ENCODE measurements around the gene ACOD1.

The ACOD1 gene

DNA sequence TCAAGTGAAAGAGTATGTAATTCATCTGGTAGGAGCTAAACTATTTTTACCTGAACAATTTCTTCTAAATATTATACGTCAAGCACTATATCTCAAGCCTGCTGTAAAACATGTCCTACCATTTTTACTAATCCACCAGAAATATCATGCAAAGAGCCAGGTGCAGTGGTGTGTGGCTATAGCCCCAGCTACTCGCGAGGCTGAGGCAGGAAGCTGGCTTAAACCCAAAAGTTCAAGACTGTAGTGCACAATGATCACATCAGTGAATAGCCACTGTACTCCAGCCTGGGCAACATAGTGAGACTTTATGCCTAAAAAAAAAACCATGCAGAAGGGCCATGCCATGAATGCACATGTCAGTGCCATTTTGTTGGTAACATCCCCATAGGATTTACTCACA, 22.9 kb downstream of the ACOD1 start:
- TF ChIP-seq, protein P1, sequence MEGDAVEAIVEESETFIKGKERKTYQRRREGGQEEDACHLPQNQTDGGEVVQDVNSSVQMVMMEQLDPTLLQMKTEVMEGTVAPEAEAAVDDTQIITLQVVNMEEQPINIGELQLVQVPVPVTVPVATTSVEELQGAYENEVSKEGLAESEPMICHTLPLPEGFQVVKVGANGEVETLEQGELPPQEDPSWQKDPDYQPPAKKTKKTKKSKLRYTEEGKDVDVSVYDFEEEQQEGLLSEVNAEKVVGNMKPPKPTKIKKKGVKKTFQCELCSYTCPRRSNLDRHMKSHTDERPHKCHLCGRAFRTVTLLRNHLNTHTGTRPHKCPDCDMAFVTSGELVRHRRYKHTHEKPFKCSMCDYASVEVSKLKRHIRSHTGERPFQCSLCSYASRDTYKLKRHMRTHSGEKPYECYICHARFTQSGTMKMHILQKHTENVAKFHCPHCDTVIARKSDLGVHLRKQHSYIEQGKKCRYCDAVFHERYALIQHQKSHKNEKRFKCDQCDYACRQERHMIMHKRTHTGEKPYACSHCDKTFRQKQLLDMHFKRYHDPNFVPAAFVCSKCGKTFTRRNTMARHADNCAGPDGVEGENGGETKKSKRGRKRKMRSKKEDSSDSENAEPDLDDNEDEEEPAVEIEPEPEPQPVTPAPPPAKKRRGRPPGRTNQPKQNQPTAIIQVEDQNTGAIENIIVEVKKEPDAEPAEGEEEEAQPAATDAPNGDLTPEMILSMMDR (IDR thresholded peaks at IDR 0.05; ENCODE audit: low read depth, low read length, missing control alignments): no peak

DNA sequence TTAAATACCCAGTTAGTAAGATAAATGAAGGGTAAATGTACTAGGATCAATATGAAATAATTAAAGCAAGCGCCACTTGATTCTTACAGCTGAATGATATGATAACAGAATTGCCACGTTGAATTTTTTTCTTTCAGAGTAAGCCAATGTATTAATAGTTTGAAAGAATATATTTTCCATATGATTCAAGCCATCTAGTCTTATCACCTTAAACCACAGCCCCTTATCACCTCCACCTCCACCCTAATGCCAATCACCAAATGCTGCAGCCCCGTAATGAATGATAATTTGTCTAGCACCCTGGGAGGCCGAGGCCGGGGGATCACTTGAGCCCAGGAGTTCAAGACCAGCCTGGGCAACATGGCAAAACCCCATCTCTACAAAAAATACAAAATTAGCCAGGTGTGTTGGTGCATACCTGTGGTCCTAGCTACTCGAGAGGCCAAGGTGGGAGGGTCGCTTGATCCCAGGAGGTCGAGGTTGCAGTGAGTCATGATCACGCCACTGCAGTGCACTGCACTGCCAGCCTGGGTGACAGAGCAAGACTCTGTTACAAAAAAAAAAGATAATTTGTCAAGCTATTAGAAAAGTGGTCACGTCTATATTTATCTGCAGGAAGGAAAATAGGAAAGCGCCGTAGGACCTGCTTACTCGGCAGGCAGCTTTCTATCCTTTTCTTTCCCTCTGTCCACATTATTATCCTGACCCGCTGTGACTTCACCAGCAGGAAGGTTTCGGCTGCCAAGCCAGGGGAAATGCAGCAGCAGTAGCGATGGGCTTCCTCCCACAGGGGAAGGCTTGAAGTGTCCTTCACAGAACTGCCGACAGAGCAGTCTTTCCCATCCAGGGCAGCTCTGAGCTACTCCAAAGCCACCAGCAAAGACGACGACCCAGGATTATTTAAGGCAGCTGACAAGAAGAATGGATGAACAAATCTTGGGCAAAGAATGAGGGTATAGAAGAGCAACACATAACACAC, 23.8 kb downstream of the ACOD1 start:
- DNase-seq (ENCODE audit: low read depth): peak; percentile 18
- in situ Hi-C loops (cut with HindIII; ENCODE audit: low sequenced_read_pairs): no loop called here
- TF ChIP-seq, protein P1 (IDR thresholded peaks at IDR 0.05; ENCODE audit: low read depth, low read length, missing control alignments): no peak
- no peak overlapping the region for H3K4me3 ChIP-seq (ENCODE audit: low read depth, low read length)

More for the DNA sequence above, 22.9 kb downstream of the ACOD1 start:
- H3K4me3 ChIP-seq (ENCODE audit: low read depth, low read length): no peak overlapping the region
- in situ Hi-C loops (cut with HindIII; ENCODE audit: low sequenced_read_pairs): no loop called here
- DNase-seq (ENCODE audit: low read depth): no peak

DNA sequence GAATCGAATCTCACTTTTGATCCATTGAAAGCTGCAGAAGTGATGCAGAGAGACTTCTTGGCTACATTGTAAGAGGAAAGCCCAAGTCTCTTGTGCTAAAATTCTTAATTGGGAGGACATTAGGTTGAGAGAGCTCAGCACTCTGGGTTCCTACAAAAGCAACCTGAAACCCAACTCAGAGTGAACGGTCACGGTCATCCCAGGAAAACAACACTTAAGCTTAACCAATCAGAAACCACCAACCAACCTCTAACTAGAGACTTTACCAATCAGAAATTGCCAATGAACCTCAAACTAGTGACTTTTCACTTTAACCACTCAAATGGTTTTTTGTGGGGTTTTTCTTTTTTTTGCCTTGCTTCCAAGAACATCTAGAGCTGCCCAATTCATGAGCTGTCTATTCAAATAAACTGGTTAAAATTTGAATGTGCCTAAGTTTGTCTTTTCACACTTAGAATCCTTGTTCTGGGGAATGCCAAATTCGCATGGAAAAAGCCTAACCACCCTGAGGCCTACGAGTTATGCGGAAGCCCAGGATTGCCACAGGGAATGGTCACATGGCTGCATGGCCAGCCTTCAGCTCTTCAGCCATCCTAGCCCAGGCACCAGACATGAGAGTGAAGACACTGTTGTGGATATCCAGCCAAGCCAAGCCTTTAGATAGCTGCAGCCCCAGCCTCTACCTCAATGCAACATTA, 25.8 kb downstream of the ACOD1 start:
- no peak for DNase-seq (ENCODE audit: low read depth)
- TF ChIP-seq, protein P1 (IDR thresholded peaks at IDR 0.05; ENCODE audit: low read depth, low read length, missing control alignments): no peak
- H3K4me3 ChIP-seq (ENCODE audit: low read depth, low read length): no peak overlapping the region
- in situ Hi-C loops (cut with HindIII; ENCODE audit: low sequenced_read_pairs): no loop called here

DNA sequence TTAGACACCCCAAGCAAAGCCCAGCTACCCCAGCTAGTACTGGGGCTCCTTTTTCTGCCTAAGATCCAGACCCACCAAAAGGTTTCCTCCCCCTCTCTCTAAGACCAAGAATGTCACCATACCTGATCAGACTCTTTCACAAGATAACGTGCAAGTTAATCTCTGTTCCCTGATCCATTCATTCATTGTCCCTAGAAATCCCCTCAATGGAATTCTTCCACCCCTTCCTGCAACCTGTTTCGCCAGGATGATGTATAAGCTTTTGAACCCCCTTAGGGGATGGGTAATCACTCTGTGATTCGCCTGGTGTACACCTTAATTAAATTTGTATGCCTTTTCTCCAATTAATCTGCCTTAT, 26.3 kb downstream of the ACOD1 start:
- no peak overlapping the region for H3K4me3 ChIP-seq (ENCODE audit: low read depth, low read length)
- DNase-seq (ENCODE audit: low read depth): no peak
- TF ChIP-seq, protein P1 (IDR thresholded peaks at IDR 0.05; ENCODE audit: low read depth, low read length, missing control alignments): no peak
- in situ Hi-C loops (cut with HindIII; ENCODE audit: low sequenced_read_pairs): no loop called here

DNA sequence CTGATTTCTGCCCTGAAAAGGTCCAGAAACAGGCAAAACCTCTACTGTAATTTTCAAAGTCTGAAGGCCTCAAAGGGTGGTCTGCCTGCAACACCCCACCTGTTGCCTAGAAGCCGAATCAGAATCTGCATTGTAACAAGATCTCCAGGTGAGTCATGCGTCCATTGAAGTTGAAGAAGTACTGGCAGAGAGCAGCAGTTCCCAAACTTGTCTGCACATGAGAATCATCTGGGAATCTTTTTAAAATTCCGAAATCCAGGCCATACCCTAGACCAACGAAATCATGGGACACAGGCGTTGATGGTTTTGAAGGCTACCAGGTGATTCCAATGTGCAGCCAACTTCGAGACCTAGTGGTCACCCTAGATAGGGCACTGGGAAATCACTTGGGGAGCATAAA, 27.6 kb downstream of the ACOD1 start:
- no peak overlapping the region for H3K4me3 ChIP-seq (ENCODE audit: low read depth, low read length)
- TF ChIP-seq, protein P1 (IDR thresholded peaks at IDR 0.05; ENCODE audit: low read depth, low read length, missing control alignments): no peak
- in situ Hi-C loops (cut with HindIII; ENCODE audit: low sequenced_read_pairs): no loop called here
- no peak for DNase-seq (ENCODE audit: low read depth)

DNA sequence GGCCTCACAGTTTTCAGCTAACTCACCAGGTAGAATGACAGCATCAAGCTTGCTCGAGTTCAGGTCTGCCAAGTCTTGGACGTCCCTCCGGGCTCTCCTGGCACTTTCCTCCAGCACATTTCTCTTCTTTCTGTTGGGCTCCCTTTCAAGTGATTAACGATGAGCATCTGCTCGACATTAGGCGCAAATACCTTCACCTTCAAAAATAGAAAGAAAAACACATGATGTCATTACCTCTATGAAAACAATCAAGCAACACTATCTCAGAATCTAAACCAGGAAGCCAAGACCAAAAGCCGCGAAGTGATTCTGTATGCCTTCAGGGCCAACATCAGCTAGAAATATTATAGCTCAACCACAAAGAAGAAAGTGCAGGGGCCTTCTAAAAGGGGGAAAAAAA, 28.2 kb downstream of the ACOD1 start:
- in situ Hi-C loops (cut with HindIII; ENCODE audit: low sequenced_read_pairs): no loop called here
- TF ChIP-seq, protein P1 (IDR thresholded peaks at IDR 0.05; ENCODE audit: low read depth, low read length, missing control alignments): no peak
- no peak overlapping the region for H3K4me3 ChIP-seq (ENCODE audit: low read depth, low read length)
- peak; percentile 73 for DNase-seq (ENCODE audit: low read depth)
